GM19239 (cell line): Measurements from ENCODE around the gene ZNF438.
A peak's percentile ranks its signal among the peaks of the same experiment; 100 is the strongest.
"Not testable (repeated sequence)": the region's sequence is repeated elsewhere in the genome, so short reads cannot be mapped to it uniquely, and the experiment has no call there.

Experiments
- DNase-seq: peaks from one replicate; pipeline ENCODE4 v3.0.0; 2011; ENCODE audit warnings: low spot score; ENCODE audit not compliant: insufficient read length
- FAIRE-seq: peaks from 2 replicates; lab custom pipeline; 2011; peaks lifted over from hg19 to GRCh38; lab: Jason Lieb, UNC

The ZNF438 gene

DNA sequence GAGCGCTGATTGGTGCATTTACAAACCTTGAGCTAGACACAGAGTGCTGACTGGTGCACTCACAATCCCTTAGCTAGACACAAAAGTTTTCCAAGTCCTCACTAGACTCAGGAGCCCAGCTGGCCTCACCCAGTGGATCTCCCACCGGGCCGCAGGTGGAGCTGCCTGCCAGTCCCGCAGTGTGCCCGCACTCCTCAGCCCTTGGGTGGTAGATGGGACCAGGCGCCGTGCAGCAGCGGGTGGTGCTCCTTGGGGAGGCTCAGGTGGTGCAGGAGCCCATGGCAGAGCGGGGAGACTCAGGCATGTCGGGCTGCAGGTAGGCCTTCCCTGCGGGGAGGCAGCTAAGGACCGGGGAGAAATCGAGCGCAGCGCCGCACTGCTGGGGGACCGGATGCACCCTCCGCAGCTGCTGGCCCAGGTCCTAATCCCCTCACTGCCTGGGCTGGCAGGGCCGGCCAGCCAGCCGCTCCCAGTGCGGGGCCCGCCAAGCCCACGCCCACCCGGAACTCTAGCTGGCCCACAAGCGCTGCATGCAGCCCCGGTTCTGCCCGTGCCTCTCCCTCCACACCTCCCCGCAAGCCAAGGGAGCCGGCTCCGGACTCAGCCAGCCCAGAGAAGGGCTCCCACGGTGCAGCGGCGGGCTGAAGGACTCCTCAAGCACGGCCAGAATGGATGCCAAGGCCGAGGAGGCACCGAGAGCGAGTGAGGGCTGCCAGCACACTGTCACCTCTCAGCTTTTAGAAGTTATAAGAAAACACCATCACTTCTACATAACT lies 128.9 kb downstream of the ZNF438 start:
- DNase-seq (no peak), FAIRE-seq (no peak)

DNA sequence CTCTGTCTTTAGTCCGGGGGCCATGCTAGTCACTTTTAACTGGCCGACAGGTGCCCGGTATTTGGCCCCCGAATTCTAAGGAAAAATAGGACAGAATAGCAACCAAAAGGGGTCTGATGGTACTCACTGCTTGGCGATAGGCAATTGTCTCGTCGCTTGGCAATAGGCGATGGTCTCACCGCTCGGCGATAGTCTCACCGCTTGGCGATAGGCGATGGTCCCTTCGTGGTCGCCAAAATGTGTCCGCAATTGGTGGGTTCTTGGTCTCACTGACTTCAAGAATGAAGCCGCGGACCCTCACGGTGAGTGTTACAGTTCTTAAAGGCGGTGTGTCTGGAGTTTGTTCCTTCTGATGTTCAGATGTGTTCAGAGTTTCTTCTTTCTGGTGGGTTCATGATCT lies 130.2 kb downstream of the ZNF438 start:
- not testable (repeated sequence) for DNase-seq, FAIRE-seq

DNA sequence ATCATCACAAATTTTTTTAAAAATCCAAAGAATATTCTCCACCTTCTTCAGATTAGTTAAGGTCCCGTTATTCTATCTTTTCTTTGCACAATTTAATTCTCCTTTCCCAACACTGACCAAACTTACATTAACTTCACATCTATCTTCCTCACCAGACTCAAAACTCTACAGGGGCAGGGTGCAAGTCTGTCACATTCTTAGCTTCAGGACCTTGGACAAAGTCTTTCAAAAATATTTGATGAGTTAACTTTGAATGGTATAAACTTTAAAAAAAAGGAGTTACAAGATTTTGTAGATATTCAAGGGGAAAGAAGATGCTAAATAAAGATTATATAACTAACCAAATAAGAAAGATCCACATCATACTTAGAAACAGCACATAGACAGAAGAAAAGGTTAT lies 132.7 kb downstream of the ZNF438 start:
- no peak for FAIRE-seq
- no peak for DNase-seq

DNA sequence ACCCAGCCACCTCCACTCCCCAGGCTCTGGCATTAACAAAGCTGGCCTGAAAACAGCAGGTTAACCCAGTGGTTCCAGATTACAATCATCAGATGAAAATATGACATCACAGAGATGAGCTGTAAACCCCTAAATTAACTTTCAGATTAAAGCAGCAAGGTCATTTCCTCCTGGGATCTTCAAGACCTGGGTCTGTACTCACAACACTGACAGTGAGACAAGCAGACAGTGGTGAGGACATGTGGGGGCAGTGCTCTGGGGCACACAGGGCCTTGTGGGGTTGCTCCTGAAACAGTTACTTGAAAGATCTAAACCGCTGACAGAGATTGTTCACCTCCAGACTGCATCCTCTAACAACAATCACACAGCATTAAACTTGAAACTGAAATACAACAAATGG lies 134.1 kb downstream of the ZNF438 start:
- no peak for DNase-seq
- no peak for FAIRE-seq

DNA sequence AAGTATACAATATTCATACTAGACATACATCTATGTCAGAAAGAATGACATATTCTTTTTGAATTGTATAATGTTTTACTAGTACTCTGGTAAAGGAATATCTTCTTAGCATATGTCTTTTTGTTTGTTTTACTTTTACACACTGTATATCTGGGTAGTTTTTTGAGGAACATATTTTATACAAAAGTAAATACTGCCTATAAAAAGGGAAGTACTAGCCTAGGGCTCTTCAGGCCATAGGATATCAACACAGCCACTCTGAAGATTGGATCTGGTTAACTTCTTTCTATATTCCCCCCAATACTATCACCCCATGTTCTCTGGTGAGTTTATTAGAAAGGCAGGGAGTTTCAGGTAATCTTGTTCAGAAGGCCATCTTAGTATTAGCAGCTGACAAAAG lies 134.6 kb downstream of the ZNF438 start:
- FAIRE-seq: no peak
- DNase-seq: no peak

DNA sequence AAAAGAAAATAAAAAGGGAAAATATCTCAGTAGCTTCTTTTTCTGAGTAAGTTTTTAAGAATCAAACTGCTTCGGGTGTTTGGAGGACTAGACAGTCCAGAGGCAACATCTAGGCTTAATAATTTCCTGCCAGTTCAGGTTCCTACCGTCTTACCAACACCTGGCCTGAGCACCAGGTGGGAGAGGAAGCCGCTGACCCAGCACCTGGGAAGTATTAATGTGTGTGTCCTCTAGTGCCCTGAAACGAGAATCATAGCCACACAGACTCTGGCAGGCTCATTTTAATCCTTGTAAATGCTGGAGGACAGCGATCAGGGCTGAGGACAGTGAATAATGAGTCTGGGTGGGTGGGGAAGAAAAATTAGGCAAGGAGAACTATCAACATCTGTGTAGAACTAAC lies 137.4 kb downstream of the ZNF438 start:
- DNase-seq (no peak), FAIRE-seq (no peak)

DNA sequence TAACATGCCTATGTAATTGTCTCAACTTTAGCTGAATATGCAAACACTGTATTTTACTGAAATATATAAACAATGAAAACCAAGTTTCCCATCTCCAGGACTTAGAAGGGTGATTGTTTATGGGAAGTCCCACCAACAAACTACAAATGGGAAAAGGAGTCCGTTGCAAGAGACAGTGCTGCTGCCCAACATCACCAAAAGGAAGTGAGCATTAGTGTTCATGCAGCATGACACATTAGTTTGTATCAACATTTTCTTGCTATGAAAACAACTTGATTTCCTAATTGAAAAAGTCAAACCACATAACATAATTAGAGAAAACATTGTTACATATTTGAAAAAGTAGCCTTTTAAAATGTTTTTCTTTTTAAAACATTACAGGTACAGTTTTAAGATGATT lies 138.5 kb downstream of the ZNF438 start:
- FAIRE-seq (no peak), DNase-seq (no peak)

DNA sequence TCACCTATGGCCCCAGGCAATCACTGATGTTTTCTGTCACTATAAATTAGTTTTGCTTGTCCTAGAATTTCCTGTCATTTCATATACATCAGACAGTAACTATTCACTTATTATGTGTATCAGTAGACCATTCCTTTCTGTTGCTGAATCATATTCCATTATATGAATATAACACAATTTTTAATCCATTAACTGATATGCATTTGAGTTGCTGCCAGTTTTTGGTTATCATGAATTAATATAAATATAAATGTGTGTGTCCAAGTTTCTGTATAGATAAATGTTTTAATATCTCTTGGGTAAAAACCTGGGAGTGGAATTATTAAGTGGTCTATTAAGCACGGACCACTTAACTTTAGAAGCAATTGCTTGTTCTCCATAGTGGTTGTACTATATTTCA lies 143.8 kb downstream of the ZNF438 start:
- DNase-seq: no peak
- no peak for FAIRE-seq

DNA sequence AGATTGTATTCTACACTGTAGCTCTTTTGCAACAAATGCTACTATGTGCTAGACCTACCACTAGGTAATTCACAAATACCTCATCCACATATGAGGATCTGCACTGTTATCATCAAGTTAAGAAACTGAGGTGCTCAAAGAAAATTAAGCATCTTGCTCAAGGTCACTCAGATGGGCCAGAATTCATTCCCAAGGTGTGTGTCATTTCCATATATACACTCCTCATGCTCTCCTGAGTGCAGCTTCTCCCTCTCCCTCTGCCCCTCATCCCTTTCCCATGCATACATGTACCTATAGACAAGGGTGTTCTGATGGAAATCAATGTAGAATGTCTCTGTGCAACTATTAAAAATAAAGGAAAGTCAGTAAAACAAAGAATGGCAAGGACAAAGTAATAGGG lies 146.2 kb downstream of the ZNF438 start:
- no peak for FAIRE-seq
- DNase-seq: no peak

DNA sequence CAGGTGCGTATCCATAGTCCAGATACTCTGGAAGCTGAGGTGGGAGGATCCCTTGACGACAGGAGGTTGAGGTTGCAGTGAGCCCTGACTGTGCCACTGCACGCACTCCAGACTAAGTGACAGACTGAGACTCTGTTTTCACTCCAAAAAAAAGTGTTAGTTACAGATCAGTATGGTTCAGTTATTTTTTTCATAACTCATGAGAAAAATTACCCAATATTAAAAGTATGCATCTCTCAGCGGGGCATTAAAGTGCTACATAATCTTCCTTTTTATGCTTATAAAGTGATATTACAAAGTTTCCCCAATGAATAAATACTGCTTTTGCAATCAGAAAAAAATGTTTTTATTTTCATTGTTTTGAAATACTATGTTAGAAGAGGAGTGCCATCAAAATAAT lies 147.9 kb downstream of the ZNF438 start:
- DNase-seq (no peak), FAIRE-seq (no peak)

DNA sequence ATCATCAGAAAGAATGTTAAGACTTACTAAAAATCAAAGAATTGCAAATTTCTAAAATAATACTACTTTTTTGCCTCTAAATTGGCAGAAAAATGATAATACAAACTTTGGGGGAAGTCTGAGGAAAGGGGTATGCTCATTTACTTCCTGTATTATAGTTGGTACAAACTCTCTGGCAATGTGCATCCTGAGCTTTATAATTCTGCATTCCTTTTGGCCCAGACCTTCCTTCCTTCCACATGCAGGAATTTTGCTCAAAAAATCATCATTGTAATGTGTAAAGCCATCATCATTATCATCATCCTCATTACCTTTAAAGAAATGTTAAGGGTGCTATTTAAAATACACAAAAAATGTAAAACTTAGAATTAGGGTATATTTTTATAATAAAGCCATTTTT lies 148.5 kb downstream of the ZNF438 start:
- FAIRE-seq: no peak
- no peak for DNase-seq

DNA sequence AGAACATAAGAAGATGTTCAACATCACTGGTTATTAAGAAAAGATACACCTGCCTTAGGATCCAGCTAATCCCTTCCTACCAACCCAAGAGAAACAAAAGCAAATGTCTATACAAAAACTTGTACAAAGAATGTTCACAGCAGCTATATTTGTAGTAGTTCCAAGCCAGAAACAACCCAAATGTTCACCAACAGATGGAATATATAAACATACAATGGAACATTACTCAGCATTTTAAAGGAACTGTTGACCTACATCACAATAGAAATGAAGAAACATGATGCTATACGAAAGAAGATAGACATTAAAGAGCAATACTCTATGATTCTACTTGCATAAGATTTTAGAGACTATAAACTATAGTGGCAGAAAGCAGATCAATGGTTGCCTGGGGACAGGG lies 149.4 kb downstream of the ZNF438 start:
- DNase-seq (no peak), FAIRE-seq (peak; percentile 35)

DNA sequence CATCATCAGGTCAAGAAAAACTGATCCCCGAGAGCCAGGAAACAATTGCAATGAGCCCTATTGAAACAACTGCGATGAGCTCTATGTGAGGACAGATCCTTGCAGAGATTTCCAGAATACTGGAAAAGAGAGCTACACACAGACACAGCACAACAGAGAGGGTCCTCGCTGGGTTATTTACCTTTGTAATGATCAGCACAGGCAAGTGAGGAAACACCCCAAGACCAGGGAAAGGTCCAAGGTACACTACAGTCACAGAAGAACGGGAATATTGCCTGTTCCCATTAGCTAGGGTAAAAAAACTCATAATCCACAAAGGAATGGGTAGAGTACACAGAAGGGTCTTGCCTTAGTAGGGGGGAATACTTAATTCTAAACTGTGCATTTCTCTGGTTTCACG lies 152.7 kb downstream of the ZNF438 start:
- peak; percentile 23 for FAIRE-seq
- no peak for DNase-seq

DNA sequence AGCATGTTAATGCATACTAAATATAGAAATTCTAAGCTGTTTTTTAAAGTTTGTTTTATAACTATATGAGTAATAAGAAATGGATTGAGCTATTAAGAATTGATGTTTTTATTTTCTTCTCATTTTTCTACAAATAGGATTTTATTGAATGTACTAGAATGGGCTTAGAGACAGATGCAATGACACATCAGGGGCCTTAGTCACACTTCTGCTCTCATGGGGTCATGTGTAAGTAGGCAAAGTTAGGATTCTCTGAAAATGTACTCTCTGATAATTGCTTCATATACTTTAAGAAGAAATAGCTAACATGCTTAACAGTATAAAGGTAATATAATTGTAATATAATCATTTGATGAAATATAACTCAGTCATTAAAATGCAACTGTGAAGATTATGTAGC lies 154.6 kb downstream of the ZNF438 start:
- FAIRE-seq (no peak), DNase-seq (no peak)

DNA sequence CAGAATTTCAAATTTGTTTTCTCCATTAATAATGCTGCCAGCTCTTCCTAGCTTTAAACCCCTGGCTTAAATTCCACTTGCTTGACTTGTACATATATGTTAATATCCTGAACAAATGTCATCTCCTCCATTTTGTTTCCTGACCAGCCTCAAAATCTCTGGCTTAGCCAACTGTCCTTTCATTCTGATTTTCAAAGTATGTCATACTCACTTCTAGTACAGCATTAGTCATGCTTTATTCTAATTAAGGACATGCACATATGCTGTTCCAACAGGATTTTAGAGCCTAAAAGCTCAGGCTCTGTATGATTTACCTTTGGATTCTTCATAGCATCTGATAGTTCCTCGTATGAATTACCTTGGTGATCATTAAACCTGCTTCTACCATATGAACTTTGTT lies 158.3 kb downstream of the ZNF438 start:
- no peak for FAIRE-seq
- no peak for DNase-seq

DNA sequence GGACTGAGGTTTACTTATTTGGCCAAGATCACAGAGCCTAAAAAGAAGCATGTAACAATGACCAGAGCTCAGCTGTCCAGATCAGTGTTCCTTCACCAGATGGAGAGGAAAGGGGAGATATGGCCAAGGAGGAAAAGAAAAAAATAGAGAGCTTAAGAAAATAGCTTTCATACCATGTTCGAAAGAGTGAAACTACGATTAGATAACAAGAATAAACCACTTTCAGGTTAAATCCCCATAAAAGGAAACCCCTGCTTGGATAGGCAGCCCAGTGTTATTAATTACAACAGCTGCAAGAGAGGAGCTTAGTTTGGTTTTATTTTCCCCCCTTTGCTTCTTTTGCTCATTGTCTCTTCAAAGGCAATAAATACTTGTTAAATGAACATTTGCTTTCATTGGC lies 160.8 kb downstream of the ZNF438 start:
- FAIRE-seq (no peak), DNase-seq (no peak)

DNA sequence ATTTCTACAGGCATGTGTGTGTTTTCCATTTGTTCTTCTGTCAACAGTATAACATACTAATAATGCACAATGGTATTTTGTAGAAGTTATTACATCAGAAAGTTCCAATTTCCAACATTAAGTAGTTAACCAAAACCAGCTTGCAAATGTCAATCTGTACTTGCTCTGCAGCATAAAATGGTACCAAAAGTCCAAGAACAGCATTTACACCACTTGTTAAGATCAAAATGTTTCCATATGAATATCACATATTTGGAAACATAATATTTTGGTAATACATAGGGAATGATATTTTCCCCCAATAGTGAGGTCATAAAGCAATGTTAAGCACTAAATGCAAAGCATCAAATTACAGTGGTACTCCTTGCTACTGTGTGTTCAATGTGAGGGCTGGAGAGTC lies 162.1 kb downstream of the ZNF438 start:
- no peak for FAIRE-seq

DNA sequence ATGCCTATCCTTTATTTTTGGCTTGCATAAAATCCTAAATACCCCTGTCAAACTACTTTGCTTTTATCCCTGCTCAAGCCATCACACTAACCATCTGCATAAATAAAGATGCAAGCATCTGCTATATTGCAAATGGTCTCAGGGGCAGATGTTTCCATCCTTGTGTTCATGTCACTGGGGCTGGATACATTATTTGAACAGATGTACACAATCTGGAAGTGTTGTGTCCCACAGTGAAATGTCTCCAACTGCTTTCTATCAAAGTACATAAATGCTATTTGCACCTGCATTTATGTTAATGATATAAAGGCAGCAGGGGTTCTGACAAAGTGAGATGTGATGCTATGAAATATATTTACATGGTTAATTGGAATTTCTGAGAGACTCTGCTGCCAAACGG lies 163.1 kb downstream of the ZNF438 start:
- no peak for DNase-seq
- FAIRE-seq: no peak

More for the DNA sequence above, 162.1 kb downstream of the ZNF438 start:
- DNase-seq: no peak

DNA sequence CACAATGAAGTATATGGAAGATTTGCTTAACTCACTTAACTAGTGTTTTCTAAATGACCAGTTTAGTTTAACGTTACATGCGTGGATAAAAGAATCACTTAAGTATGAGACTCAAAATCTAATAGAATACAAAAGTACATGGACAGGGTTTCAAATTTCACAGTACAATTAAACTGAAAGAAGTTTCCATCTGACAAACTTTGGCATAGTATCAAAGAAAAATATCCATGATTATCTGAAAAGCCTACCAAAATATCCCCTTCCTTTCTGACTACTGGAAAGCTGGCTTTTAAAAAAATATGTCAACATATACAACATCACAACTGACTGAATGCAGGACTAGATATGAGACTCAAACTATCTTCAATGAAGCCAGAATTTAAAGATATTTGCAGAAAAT lies 164.8 kb downstream of the ZNF438 start:
- FAIRE-seq: no peak
- DNase-seq: no peak

DNA sequence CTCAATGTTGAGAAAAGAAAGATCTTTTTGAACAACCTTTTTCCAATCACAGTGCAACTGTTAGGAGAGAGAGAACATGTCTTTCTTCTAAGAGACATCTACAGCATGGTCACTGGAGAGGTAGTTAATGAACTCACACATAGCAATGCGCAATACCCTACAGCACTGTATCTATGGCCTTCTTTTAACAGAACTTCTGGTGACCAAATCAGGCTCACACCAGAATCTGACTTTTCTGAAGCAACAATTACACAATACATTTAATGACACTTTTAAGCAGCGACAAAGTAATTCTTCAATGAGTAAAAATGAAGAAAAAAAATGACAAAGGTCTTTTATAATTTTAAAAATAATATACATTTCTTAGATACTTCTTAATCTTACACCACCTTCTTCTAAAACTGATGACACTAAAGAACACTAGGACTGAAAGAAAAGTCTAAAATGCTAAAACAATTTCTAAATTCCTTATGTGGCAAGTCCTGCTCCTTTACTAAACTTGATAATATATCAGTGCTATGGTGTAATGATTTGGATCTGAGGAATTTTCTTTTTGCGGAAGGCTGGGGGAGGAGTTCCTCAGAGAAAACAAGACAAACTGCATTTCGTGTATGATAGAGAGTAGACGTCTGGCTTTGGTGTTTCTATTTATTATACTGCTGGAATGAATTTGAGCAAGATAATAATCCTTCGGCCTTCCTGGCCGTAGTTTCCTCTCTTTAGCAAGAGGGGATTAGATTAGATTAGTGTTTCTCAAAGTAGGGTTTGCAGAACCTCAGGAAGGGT lies 166.3 kb downstream of the ZNF438 start:
- no peak for DNase-seq
- no peak for FAIRE-seq

DNA sequence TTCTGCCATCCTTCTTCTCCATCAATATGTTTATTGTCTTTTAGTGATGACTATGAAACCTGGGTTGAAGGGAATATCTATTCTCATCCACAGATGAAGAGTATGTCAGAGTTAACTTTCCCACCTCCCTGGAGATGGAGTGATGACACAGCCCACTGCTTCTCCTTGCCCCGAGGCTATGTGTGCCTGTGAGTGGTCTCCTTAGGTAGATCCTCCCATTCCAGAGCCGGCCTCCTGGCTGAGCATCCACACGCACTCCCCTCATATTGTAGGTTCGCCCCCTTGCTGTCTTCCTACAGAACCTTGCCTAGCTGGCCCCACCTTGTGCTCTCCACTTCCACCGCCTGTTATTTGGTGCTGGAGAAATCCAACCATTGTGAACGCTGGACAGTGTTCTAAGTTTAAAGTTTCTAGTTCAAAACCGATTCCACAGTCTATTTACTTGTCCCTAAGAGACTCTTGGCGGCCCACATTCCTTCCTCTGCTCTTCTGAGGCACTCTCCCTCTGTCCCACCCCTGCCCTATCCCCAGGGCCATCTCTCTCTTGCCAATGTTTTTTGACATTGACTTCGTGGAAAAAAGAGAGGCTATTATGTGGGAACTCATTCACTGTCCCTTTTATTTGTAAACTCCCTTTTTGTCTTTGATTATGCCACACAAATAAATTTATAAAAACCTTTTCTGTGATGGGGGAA lies 168.0 kb downstream of the ZNF438 start:
- DNase-seq (no peak), FAIRE-seq (no peak)
